AG10803 (cell line): Measurements from ENCODE around the gene MBL2.

Source experiments
- DNase-seq: peaks from one replicate; pipeline ENCODE4 v3.0.0; 2010; ENCODE audit warnings: low read depth
- H3K4me3 ChIP-seq: 2 replicates; pipeline ENCODE4 v1.5.1; 2011; ENCODE audit warnings: mild to moderate bottlenecking, low read length, control low read depth
- TF ChIP-seq, protein P1 (sequence below): conservative IDR thresholded peaks from 2 replicates; pipeline ENCODE4 v1.5.1; 2011; ENCODE audit warnings: mild to moderate bottlenecking, low read length, control low read depth, inconsistent platforms

Gene MBL2

DNA sequence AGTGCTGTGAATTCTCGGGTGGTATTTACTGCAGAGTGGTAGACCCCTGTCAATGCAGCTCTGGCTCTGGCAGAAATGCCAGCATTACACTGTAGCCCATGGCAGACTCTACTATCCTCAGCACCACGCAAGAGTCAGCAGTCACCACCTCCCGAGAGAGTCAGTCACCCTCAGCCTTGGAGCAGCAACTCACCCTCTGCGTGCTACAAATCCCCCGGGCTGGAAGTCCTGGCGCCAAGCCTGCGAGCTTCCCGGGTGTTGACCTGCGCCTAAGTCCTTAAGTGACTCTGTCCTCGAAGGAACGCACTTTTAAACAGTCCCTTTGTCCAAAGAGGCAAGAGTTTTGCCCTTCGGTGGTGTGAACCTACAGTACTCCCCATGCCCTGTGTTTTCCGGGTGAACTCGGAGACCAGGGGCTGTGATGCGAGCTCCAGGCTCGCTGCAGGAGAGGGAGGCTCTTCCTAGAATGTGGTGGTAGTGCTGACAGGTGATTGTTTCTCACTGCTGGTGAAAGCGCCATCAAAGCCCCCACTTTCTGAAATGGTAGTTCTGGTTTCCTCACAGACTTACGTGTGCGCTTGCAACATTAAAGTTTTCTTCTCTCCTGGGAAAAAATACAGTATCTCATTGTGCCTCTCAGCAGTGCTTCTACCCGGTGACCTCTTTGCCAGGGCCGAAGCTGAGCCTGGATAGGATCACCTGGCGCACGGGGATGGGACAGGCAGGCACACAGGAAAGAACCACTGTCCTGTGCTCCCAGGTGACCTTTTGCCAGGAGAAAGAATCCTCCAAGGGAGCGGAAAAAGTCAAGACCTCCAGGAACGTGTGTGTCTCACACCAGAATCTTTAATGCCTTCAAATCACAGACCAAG, 33.1 kb upstream of the MBL2 start:
- H3K4me3 ChIP-seq, result no peak overlapping the region
- DNase-seq, result no peak
- TF ChIP-seq, protein P1, sequence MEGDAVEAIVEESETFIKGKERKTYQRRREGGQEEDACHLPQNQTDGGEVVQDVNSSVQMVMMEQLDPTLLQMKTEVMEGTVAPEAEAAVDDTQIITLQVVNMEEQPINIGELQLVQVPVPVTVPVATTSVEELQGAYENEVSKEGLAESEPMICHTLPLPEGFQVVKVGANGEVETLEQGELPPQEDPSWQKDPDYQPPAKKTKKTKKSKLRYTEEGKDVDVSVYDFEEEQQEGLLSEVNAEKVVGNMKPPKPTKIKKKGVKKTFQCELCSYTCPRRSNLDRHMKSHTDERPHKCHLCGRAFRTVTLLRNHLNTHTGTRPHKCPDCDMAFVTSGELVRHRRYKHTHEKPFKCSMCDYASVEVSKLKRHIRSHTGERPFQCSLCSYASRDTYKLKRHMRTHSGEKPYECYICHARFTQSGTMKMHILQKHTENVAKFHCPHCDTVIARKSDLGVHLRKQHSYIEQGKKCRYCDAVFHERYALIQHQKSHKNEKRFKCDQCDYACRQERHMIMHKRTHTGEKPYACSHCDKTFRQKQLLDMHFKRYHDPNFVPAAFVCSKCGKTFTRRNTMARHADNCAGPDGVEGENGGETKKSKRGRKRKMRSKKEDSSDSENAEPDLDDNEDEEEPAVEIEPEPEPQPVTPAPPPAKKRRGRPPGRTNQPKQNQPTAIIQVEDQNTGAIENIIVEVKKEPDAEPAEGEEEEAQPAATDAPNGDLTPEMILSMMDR, result no peak

DNA sequence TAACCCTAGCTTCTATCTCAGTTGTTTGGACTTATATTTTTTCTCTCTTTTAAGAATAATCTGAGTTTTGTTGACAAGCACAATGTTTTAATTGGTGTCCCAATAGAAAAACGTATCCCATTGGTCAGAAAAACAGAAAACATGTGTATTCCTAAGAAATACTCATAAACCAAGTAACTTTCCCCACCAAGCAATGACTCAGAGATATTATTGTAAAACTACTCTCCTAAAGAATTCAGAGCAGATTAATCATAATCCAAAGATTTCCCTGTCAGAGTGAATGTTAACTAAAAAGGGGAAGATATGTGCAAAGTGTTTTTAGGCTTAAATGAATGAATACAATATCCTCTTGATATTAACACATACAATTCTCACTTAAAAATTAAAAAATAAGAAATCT, 29.4 kb upstream of the MBL2 start:
- no peak overlapping the region for H3K4me3 ChIP-seq
- TF ChIP-seq, protein P1, result no peak
- no peak for DNase-seq

DNA sequence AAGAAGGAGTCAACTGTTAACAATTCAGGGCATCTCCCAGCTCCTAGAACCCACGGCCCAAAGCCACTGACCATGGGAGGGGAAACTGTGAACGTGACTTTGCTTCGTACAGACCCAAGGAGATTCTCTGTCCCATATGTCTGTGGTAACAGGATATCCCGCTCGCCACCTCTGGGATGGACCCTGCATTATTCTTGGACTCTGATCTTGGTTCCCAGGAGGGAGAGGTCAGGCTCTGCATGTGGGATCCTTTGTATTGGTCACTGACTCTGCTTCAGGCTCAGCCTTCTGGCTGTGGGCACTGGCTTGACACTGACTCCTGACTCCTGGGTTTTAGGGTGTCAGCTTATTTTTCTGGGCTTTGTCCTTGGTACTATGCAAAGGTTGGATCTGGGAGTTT, 13.5 kb upstream of the MBL2 start:
- TF ChIP-seq, protein P1, result no peak
- no peak for DNase-seq
- no peak overlapping the region for H3K4me3 ChIP-seq

DNA sequence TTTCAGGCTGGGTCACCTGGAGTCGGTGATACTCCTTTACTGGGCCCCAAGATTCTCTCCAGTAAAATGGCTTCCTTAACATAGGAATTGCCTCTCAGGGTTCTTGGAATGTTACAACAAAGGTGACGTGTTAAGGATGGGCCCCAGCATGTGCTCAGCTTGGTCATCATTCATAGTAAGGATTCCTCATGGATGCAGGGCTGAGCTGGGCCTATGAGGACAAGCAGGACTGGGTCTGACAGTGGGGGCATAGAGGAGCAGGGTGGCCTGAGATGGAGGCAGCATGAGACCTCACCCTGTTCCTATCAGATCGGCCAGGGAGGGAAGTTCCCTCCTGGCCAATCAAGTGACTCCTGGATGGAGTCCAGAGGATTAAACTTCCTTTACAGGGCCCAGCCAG, 12.8 kb upstream of the MBL2 start:
- H3K4me3 ChIP-seq, result no peak overlapping the region
- TF ChIP-seq, protein P1, result no peak
- no peak for DNase-seq

DNA sequence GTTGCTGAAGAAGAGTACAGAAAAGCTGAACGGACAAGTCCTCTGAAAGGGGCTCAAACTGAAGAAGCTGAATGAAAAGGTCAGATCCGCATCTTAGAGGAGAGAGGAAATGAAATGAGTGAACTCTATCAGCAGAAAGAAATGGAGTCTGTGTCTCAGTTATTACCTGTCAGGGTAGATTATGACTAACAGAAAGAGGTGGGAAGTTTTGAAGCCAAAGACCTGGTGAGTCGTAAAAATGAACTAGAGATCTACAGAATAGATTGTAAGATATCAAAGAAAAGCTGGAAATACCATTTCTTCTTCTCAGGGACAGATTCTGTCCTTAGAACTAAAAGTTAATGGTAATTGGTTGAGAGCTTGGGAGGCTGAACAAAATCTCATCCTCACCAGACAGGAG, 11.1 kb upstream of the MBL2 start:
- no peak for DNase-seq
- no peak overlapping the region for H3K4me3 ChIP-seq
- TF ChIP-seq, protein P1, result no peak

DNA sequence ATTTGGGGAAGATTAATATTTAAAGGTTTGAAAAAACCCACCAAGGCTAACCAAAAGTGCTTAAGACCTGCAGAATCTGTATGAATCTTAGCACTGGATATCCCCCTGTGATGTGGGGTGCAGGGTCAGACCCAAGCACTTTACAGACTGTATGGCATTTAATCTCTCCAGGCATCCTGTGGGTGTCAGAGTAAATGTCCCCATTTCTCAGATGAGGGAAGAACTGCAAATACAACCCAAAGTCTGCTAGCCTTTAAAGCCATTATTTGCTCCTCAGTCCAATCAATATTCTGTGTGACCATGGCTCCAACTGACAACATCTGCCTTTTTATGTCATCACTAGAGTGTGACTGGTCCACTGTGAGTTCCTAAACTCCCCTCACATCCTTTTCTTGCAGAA, 10.0 kb upstream of the MBL2 start:
- no peak overlapping the region for H3K4me3 ChIP-seq
- no peak for DNase-seq
- TF ChIP-seq, protein P1, result no peak
